ENCODE measurements around the gene TTLL9.

TTLL9 gene

GRCh38 chr20:31859266-31859997, 11.0 kb upstream of the TTLL9 start:
- DNase-seq (ENCODE audit: low spot score): no peak

GRCh38 chr20:31859998-31860380, 10.4 kb upstream of the TTLL9 start:
- no peak for DNase-seq (ENCODE audit: low spot score)

- DNase-seq (ENCODE audit: low spot score): no peak
Measured at GRCh38 chr20:31860390-31861134, 9.9 kb upstream of the TTLL9 start.

GRCh38 chr20:31861135-31861384, 9.4 kb upstream of the TTLL9 start:
- DNase-seq (ENCODE audit: low spot score): no peak

- DNase-seq (ENCODE audit: low spot score): peak; percentile 66
Measured at GRCh38 chr20:31861385-31862156, 8.9 kb upstream of the TTLL9 start.

- no peak for DNase-seq (ENCODE audit: low spot score)
Measured at GRCh38 chr20:31862157-31862470, 8.3 kb upstream of the TTLL9 start.

- DNase-seq (ENCODE audit: low spot score): no peak
Measured at GRCh38 chr20:31862506-31862905, 7.9 kb upstream of the TTLL9 start.

GRCh38 chr20:31863296-31864085, 6.9 kb upstream of the TTLL9 start:
- DNase-seq (ENCODE audit: low spot score): no peak

GRCh38 chr20:31864521-31865400, 5.7 kb upstream of the TTLL9 start:
- no peak for DNase-seq (ENCODE audit: low spot score)

GRCh38 chr20:31866221-31866620, 4.2 kb upstream of the TTLL9 start:
- DNase-seq (ENCODE audit: low spot score): no peak

- no peak for DNase-seq (ENCODE audit: low spot score)
Measured at GRCh38 chr20:31868853-31869672, 1.4 kb upstream of the TTLL9 start.

GRCh38 chr20:31869673-31869941, 827 bp upstream of the TTLL9 start:
- DNase-seq (ENCODE audit: low spot score): no peak

GRCh38 chr20:31870726-31871617, 538 bp downstream of the TTLL9 start:
- no peak for DNase-seq (ENCODE audit: low spot score)

GRCh38 chr20:31871618-31871954, 1.2 kb downstream of the TTLL9 start:
- no peak for DNase-seq (ENCODE audit: low spot score)

GRCh38 chr20:31872406-31872805, 2.0 kb downstream of the TTLL9 start:
- DNase-seq (ENCODE audit: low spot score): no peak

GRCh38 chr20:31875671-31876070, 5.2 kb downstream of the TTLL9 start:
- no peak for DNase-seq (ENCODE audit: low spot score)

- DNase-seq (ENCODE audit: low spot score): no peak
Measured at GRCh38 chr20:31877684-31878083, 7.2 kb downstream of the TTLL9 start.

- peak; percentile 85 for DNase-seq (ENCODE audit: low spot score)
Measured at GRCh38 chr20:31879143-31879987, 8.9 kb downstream of the TTLL9 start.

GRCh38 chr20:31881945-31882344, 11.5 kb downstream of the TTLL9 start:
- no peak for DNase-seq (ENCODE audit: low spot score)

All from CD4-positive, alpha-beta T cell treated with Interleukin-2 at 100 ng/mL for 4 hours (primary cell).